ENCODE measurements around the gene RGS1.

RGS1 gene, protein sequence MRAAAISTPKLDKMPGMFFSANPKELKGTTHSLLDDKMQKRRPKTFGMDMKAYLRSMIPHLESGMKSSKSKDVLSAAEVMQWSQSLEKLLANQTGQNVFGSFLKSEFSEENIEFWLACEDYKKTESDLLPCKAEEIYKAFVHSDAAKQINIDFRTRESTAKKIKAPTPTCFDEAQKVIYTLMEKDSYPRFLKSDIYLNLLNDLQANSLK

DNA sequence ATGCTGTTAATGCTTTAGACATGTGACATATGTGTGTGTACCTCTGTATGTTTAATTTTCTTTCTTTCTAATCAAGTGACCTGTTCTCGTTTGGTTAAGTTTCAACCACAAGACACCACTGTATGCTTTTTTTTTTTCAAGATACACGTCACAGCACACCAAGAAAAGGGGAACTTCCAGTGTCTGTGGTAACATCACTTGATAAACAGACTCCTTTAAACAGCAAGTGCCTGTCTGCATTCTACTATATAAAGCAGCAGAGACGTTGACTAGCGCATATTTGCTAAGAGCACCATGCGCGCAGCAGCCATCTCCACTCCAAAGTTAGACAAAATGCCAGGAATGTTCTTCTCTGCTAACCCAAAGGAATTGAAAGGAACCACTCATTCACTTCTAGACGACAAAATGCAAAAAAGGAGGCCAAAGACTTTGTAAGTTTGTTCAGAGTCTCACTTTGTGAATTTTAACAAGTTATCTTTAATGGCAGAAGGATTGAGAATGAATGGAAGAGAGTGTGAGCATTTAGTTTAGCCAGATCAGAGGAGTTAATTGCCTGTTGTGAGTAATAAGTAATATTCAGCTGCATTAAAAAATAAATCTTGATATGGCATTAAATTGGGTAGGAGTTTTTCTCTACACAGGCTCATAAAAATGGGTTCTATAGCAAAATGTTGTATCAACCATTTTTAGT lies at the start of gene RGS1:
RGS1 (plus strand) TSS at position 275 of the 691 bp plus-strand sequence; CDS start at position 295, 20 bp downstream.
- DNase-seq: peak; percentile 52

DNA sequence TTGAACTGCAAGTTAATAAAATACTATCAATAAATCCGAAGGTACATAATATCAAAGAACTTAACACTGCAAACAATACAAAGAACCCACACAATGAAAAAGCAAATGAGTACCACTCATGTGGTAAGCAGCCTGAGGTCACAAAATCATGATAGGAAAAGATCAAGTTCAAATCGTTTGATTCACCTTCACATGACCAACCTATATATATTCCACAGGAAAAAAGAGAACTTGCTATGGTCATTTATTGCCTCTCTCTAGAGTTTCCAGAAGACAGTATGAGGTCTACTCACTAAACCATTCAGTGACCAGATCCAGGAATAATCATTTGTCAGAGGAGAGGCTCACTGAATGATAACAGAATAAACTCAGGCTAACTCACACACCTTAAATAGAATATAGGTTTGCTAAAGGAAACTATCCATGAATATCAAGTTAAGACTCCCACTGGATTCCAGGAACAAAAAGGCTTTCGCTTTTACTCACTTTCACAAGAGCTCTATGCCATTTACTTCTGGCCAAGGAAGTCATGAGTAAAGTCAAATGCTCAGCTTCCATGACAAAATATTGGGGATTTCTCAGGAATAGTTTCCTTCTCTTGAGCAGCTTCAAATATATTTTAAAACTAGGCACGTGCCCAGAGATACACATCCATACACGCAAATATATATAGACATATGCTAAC lies 48.3 kb upstream of the RGS1 start:
- no peak for DNase-seq

DNA sequence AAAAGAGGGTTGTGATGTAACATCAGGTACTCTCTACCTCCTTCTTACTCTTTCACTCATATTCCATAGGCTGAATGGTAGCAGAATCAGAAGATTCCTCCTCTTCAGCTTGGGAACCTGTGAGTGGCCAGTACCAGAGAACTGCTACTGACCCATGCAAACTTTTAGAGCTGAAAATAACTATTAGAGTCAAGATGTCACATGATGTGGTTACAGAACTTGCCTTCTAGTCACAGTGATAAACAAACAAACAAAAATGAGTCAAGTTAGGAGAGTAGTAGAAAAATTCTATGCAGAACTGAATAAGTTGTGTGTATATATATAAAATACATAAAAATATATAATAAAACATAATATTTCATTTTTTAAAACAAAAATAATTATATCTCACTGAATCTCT lies 47.6 kb upstream of the RGS1 start:
- DNase-seq: no peak

DNA sequence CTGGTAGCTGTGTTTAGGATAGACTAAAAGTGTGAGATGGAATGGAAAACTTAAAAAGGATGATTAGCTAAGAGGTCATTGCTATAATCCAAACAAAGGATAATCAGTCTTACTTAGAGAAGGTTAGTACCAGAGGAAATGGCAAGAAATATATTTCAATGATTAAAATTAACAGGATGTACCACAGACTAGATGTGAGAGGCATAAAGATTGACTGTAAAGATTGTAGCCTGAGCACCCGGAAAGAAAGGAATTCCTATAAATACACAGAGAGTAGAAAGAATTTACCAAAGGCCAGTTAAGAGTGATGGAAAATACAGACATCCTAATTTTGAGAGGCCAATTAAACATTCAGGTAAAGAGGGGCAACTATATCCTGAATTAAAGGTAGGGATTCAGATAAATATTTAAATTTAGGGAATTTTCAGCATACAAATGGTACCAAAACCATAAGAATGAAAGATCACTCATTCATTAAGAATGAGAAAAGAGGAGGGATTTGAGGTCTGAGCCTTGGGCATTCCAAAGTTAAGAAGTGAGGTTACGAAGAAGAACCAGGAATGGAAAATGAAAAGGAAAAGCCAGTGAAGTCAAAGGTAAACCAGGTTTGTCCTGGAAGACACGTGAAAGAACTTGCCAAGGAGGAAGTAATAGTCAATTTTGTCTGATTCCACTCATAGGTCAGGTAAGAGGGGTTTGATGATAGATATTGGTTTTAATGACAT lies 46.4 kb upstream of the RGS1 start:
- DNase-seq: no peak

DNA sequence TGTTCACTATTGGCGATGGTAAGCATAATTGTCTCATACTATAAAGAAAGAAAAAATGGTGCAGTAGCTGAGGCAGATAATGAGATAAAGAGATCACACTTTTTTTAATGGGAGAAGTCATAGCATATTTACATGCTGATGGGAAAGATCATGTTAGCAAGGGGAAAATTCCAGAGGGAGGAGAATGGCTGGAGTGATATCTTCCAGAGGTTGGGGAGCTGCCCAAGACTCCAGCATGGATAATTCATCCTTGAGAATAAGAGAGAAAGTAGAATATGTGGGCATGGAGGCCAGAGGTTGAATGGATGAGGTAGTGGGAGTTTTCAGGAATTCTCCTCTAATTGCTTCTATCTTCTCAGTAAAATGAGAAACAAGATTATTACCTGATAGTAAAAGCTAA lies 45.8 kb upstream of the RGS1 start:
- no peak for DNase-seq

DNA sequence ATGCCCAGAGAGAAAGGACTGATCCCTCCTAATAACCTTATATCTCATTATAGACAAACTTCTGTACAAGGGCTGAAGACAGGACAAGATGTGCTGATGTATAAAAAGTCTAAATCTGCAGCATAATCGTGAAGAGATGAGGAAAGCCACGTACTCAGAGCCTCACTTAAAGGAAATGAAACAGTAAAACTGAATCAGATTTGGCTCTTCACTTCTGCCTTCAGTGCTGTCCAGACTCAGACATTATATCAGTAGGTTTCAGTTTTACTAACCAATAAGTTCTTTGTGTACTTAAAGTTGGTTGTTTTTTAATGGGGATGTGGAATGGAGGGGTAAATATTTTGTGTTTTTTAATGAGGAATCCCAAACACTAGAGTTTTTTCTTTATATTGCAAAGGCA lies 45.3 kb upstream of the RGS1 start:
- DNase-seq: peak; percentile 38

DNA sequence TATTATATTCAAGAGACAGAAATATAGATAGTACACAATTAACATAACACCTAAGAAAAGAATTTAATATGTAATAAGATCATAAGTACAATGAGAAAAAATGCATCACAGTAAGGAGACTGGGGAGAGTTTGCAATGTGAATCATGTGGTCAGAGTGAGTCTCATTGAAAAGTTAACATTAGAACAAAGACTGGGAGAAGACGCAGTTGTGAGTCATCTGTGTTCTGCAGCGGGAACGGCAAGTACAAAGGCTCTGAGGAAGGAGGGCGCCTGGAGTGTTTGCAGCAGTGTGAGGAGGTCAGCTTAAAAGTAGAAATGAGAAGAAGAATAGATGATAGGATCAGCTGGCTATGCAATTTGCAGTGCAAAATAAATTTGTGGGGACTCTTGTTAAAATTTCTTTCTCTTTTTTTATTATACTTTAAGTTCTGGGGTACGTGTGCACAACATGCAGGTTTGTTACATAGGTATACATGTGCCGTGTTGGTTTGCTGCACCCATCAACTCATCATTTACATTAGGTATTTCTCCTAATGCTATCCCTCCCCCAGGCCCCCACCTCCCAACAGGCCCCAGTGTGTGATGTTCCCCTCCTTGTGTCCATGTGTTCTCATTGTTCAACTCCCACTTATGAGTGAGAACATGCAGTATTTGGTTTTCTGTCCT lies 44.4 kb upstream of the RGS1 start:
- DNase-seq: peak; percentile 36

DNA sequence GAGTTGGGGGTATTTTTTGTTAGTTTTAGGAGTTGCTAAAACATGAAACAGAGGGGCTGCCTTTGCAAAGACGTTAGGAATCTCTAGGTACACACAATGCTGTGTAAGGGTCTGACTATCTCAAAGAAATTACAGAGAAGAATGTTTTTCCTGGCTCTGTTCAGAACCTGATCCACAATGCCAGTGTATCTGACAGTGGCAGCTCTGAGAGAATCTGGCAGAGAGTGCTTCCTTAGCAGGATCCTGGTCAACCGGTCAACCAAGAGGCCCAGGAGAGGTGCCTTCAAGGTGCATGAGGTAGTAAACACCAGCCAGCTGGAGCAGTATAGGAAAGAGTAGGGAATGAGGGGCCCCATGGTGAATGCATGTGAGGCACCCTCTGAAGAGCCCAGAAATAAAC lies 40.9 kb upstream of the RGS1 start:
- no peak for DNase-seq

DNA sequence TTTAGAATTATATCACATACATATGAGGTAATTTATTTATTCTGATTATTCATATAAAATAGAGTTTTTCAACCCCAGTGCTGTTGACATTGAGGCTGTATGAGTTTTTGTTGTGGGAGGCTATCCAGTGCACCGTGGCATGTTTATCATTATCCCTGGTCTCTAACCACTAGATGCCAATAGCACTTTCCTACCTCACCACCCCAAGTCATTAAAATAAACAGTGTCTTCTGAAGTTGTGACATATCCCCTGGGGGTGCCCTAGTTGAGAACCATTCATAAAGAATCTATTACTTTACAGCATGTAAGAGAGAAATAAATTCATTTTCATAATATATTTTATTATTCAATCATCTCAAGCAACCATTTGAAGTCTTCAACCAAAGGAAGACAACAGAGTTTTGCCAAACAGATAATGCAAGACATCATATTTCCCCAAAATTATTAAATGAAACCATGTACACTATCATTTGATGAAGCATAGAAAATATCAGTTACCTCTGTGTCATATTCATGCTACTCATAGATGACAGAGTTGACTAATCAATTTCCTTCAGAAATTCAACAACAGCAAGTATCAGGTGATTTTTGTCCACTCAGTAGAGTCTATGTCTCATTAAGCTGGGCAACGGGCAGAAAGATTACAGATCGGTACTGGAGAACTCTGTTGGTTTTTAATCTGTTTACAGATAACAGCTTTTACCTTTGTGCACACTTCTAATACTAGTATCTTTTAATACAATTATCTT lies 39.5 kb upstream of the RGS1 start:
- DNase-seq: no peak

DNA sequence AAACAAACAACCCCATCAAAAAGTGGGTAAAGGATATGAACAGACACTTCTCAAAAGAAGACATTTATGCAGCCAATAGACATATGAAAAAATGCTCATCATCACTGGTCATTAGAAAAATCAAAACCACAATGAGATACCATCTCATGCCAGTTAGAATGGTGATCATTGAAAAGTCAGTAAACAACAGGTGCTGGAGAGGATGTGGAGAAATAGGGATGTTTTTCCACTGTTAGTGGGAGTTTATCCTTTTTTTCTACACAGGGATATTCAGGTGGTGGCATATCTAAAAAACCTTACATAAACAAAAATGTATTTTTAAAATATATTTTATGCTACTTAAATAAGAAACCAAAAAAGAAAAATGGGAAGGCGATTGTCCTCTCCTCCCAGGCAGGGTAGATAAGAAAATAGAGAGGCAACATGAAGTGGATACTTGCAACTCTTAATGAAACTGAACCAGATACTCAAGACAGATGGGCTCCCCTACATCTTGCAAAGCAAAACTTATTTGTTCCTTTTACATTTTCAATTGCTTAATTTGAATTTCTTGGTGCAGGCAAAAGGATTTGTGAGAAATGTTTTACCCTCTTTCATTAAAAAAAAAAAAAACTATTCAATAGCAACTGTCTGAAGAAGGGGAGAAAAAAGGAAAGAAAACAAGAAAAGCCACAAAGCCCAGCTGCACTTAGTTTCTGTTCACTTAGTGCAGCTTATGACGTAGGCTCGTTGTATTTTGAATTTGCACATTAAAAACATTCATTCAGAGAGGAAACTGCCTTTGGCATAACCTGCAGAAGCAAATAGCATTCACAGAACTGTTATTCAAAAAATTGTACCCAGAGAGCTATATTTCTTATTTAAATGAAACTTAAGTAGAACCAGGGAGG lies 36.9 kb upstream of the RGS1 start:
- no peak for DNase-seq

DNA sequence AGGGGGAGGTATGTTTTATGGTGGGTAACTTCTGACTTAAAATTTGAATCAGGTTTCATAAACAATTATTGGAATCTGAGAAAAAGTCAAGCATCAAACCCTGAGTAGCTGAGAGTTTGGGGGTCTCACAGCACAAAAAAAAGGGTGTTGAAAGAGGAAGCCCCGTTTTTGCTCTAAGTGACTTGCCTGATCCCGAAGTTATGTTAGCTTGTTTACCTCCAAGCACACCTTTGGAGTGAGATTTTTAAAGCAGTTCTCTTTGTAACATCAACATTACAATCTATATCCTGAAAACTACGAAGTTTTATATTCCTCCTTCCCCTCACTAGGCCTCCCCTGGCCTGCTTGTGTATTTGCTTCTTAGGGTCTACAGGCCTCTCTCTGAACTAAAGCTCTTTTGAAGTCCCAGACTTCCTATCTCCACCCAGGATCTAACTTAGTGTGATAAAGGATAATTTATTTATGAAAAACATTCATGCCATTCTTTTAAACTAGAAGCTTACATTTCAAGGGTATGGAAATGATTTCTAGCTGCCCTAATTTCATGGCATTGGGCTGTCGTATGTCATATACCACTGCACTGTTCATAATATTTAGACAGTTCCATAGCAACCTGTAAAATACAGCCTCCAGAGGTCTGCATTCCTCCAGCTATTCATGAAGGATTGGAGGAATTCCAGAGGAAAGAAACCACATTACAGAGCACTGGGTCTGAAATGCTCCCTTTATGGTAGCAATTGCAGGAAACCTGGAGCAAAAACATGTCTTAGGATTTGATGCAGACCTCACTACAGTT lies 36.1 kb upstream of the RGS1 start:
- no peak for DNase-seq

DNA sequence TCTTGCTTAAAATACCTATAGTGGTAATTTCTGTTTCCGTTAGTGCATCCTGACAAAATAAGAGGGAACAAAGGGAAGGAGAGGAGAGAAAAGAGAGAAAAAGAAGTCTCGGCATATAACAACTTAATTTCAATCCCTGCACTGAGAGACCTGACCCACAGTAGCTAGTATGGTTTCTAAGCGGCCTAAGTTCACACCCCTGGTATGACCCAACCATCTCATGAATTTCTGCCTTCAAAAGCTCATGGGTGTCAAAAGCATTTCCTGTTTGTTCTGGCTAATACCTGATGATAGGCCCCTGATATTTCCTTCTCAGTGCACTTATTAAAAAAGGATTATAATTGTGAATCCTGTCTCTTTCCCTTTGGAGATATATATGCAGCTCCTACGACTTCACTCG lies 32.1 kb upstream of the RGS1 start:
- no peak for DNase-seq

DNA sequence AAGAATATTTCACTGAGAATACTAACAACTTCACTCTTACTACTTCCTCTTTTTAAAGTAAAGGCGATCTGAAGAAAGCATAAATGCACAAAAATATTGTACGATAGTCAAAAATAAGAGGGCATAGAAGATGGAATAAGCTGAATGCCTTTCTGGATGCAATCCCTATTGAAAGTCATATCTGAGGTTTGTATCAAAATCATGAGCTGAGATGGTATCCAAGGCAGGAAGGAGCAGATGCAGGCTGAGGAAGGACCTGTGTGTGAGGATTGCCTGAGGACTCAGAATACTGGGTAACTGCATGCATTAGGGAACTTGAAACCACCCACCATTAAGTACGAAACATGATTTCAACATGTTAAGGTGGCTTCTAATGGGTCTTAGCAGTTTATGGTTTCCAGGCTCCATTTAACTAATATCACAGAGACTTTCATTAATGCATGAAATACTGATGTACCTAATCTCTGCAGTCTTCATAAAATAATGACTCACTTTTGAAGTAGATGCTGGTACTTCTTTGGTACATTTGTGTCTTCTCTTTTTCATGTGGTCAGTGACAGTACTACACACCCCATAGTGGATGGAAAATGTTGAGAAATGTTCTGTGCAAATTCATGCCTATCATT lies 29.6 kb upstream of the RGS1 start:
- no peak for DNase-seq

DNA sequence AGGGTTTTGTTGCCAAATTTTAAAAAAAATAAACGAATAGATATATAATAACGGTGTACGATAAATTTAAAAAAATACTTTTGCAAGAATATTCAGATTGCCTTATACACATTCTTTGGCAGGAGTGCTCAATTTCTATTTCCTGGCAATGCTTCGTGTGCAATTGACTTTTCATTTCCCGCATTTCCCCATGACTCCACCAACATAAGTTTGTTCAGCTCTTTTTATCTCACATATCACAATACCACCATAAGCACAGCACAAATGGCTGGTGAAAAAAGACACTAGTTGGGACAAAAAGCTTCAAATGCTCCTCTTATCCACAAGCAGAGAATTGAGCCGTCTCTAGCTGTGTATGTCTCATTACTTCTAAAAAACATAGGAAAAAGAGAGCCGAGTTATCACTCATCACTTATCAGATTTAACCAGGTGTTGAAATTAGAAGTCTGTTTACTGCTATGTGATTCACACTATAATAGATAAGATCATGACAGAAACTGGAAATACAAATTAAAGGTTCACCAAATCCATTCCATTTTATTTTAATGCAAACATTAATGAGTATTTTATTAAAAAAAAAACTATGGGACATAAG lies 28.9 kb upstream of the RGS1 start:
- no peak for DNase-seq

DNA sequence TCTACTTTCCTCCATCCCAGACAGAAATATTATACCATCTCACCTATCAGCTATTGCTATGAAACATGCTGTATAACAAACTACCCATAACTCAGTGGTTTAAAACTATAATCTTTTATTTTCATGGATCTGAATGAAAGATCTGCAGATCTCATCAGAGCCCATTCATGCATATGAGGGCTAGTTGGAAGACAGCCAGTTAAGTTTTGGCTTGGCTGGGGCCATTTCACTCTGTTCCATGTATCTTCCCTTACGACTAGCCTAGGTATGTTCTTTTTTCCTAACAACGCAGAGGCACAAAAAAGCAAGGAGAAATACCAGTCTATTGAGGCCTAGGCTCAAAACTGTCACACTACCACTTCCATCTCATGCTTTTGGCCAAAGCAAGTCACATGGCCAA lies 28.1 kb upstream of the RGS1 start:
- DNase-seq: no peak

DNA sequence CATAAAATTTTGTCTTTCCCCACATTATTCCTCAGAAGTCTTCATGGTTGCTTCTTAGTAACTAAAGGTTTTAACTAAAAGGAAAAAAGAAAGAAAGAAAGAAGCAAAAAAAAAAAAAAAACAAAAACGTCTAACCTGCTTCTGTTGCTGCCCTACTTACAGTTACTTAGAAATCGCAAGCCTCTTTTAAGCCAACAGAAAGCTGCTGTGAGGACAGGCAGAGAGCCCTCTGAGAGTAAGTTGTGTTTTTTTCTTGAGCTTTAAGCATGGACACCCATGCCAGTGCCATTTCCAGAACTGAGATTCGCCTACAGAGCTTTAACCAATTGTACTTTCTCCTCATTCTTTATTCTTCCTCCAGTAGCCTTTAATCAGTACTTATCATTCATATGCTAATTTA lies 25.6 kb upstream of the RGS1 start:
- no peak for DNase-seq

DNA sequence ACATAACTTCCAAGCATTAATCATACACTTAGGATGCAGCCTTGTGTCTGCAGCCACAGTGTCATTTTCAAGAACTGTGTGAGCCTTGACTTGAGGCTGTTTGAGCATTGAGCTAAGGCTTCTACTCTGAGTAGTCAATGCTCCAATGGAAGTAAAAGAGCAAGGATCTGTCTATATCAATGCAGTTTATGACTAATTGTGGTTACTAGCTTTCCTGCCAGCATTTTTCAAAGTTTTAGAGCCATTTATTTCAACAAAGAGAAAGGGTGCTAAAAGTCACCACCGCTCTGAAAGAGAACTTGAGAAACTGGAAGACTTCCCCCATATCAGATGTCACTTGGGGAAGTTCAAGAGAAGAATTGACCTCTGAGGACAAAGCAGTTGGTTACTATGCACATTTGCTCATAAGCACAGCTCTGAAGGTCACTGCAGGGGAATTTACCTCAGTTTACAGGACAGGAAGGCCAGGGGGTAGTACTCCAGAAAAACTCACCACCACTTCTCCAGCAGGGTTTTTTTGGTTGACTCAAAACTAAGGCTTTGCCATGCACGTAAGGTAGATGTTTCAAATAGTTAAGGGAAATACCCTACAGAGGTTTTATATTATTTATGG lies 24.5 kb upstream of the RGS1 start:
- no peak for DNase-seq

DNA sequence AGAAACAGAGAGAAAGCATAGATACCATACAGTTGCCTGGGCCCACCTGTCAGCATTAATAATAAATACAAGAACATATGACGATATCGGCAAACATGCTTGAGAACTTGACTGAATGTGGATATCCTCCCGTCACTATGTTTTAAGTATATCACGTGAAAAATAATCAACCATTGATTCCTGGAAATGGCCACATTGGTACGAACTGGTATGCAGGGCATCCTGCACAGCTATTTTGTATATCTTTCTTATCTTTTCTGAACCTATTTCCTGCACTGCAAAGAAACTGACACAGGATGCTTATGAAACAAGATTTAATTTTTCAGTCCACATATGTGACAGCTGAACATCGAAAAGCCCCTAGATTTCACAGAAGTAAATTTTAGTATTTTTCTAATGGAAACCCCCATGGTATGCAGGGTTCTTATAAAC lies 22.8 kb upstream of the RGS1 start:
- DNase-seq: no peak

DNA sequence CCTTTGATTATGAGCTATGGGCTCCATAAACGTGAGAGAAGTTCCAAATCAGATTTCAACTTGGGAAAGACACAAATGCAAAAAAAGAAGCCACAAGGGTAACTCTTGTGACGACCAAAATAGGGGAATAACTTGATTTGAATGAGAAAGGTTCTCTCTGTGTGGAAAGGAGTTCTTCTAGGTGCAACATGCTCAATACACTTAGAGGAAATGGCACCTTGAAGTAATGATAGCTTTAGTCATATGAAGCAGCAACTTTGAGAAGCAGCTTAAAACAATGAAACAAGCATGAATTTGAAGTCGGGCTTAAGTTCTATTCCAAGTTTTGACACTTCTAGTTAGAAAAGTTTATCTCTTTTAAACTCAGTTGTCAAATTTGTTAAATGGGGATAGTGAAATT lies 21.8 kb upstream of the RGS1 start:
- DNase-seq: no peak

Measured in midbrain (tissue), 1 donor.